ENCODE data around the gene MMAA.

The MMAA gene

GRCh38 chr4:145656156-145656555 lies 37.0 kb downstream of the MMAA start:
- Histone ChIP-seq H3K27ac (ENCODE audit: extremely low read depth, low read depth, low read length) (no peak overlapping the region), H3K9me3 (ENCODE audit: control insufficient read depth, insufficient read depth, low read depth, low read length) (no peaks in the 10 kb centered on the region), H3K4me3 (ENCODE audit: low read depth, low read length) (no peak overlapping the region), H3K36me3 (ENCODE audit: control insufficient read depth in 2 of 2, insufficient read depth in 1 of 2, low read length in 2 of 2) (no peaks in the 10 kb centered on the region), H3K4me1 (ENCODE audit: control insufficient read depth, insufficient read depth, low read length) (no peaks in the 10 kb centered on the region)
- CTCF ChIA-PET = no interaction called here
- TF ChIP-seq ZNF202 (tag by site-specific recombination; IDR thresholded peaks at IDR 0.05; ENCODE audit: borderline replicate concordance) = no peak
- no peak for TF ChIP-seq SP2 (tag by site-specific recombination; IDR thresholded peaks at IDR 0.05)
- TF ChIP-seq, protein P1, sequence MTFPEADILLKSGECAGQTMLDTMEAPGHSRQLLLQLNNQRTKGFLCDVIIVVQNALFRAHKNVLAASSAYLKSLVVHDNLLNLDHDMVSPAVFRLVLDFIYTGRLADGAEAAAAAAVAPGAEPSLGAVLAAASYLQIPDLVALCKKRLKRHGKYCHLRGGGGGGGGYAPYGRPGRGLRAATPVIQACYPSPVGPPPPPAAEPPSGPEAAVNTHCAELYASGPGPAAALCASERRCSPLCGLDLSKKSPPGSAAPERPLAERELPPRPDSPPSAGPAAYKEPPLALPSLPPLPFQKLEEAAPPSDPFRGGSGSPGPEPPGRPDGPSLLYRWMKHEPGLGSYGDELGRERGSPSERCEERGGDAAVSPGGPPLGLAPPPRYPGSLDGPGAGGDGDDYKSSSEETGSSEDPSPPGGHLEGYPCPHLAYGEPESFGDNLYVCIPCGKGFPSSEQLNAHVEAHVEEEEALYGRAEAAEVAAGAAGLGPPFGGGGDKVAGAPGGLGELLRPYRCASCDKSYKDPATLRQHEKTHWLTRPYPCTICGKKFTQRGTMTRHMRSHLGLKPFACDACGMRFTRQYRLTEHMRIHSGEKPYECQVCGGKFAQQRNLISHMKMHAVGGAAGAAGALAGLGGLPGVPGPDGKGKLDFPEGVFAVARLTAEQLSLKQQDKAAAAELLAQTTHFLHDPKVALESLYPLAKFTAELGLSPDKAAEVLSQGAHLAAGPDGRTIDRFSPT (tag by site-specific recombination; IDR thresholded peaks at IDR 0.05) = no peak
- no peak for TF ChIP-seq ZNF645 (tag by site-specific recombination; IDR thresholded peaks at IDR 0.05)
- TF ChIP-seq GFI1B (tag by site-specific recombination; IDR thresholded peaks at IDR 0.05) = no peak
- TF ChIP-seq, protein P2, sequence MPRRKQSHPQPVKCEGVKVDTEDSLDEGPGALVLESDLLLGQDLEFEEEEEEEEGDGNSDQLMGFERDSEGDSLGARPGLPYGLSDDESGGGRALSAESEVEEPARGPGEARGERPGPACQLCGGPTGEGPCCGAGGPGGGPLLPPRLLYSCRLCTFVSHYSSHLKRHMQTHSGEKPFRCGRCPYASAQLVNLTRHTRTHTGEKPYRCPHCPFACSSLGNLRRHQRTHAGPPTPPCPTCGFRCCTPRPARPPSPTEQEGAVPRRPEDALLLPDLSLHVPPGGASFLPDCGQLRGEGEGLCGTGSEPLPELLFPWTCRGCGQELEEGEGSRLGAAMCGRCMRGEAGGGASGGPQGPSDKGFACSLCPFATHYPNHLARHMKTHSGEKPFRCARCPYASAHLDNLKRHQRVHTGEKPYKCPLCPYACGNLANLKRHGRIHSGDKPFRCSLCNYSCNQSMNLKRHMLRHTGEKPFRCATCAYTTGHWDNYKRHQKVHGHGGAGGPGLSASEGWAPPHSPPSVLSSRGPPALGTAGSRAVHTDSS (tag by site-specific recombination; IDR thresholded peaks at IDR 0.05) = no peak
- TF ChIP-seq ZNF16 (tag by site-specific recombination; IDR thresholded peaks at IDR 0.05; ENCODE audit: low read depth) = no peak
- no peak for TF ChIP-seq ZNF658 (tag by site-specific recombination; IDR thresholded peaks at IDR 0.05)
- TF ChIP-seq ZXDB (tag by site-specific recombination; IDR thresholded peaks at IDR 0.05) = no peak
- TF ChIP-seq ZNF560 (tag by site-specific recombination; IDR thresholded peaks at IDR 0.05; ENCODE audit: borderline replicate concordance) = no peak
- POLR2A ChIA-PET = no interaction called here

GRCh38 chr4:145660064-145660463 lies 40.9 kb downstream of the MMAA start:
- H3K36me3 ChIP-seq (ENCODE audit: control insufficient read depth in 2 of 2, insufficient read depth in 1 of 2, low read length in 2 of 2) = no peaks in the 10 kb centered on the region
- no peaks in the 10 kb centered on the region for H3K4me1 ChIP-seq (ENCODE audit: control insufficient read depth, insufficient read depth, low read length)
- no peak overlapping the region for H3K4me3 ChIP-seq (ENCODE audit: low read depth, low read length)
- POLR2A ChIA-PET = no interaction called here
- CTCF ChIA-PET = interaction anchor here (0.7 kb wide), 1 partner anchor 165 kb away, joined by 4 read pairs; no protein-coding TSS in a partner anchor
- H3K27ac ChIP-seq (ENCODE audit: extremely low read depth, low read depth, low read length) = no peak overlapping the region
- H3K9me3 ChIP-seq (ENCODE audit: control insufficient read depth, insufficient read depth, low read depth, low read length) = no peaks in the 10 kb centered on the region
- TF ChIP-seq TCF7L2 (IDR thresholded peaks at IDR 0.05; ENCODE audit: borderline replicate concordance, low read depth, low read length) = no peak
- TF ChIP-seq SETDB1 (IDR thresholded peaks at IDR 0.05; ENCODE audit: insufficient read length, low read length) = no peak
- no peak for TF ChIP-seq ZNF37A (tag by site-specific recombination; IDR thresholded peaks at IDR 0.05)
- TF ChIP-seq ZNF2 (tag by site-specific recombination; IDR thresholded peaks at IDR 0.05) = no peak
- TF ChIP-seq, protein P1 (tag by site-specific recombination; IDR thresholded peaks at IDR 0.05) = no peak
- TF ChIP-seq, protein P3, sequence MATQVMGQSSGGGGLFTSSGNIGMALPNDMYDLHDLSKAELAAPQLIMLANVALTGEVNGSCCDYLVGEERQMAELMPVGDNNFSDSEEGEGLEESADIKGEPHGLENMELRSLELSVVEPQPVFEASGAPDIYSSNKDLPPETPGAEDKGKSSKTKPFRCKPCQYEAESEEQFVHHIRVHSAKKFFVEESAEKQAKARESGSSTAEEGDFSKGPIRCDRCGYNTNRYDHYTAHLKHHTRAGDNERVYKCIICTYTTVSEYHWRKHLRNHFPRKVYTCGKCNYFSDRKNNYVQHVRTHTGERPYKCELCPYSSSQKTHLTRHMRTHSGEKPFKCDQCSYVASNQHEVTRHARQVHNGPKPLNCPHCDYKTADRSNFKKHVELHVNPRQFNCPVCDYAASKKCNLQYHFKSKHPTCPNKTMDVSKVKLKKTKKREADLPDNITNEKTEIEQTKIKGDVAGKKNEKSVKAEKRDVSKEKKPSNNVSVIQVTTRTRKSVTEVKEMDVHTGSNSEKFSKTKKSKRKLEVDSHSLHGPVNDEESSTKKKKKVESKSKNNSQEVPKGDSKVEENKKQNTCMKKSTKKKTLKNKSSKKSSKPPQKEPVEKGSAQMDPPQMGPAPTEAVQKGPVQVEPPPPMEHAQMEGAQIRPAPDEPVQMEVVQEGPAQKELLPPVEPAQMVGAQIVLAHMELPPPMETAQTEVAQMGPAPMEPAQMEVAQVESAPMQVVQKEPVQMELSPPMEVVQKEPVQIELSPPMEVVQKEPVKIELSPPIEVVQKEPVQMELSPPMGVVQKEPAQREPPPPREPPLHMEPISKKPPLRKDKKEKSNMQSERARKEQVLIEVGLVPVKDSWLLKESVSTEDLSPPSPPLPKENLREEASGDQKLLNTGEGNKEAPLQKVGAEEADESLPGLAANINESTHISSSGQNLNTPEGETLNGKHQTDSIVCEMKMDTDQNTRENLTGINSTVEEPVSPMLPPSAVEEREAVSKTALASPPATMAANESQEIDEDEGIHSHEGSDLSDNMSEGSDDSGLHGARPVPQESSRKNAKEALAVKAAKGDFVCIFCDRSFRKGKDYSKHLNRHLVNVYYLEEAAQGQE (tag by site-specific recombination; IDR thresholded peaks at IDR 0.05) = no peak
- TF ChIP-seq HOXD13 (CRISPR knock-in tag; IDR thresholded peaks at IDR 0.05; ENCODE audit: borderline replicate concordance) = no peak
- TF ChIP-seq, protein P4, sequence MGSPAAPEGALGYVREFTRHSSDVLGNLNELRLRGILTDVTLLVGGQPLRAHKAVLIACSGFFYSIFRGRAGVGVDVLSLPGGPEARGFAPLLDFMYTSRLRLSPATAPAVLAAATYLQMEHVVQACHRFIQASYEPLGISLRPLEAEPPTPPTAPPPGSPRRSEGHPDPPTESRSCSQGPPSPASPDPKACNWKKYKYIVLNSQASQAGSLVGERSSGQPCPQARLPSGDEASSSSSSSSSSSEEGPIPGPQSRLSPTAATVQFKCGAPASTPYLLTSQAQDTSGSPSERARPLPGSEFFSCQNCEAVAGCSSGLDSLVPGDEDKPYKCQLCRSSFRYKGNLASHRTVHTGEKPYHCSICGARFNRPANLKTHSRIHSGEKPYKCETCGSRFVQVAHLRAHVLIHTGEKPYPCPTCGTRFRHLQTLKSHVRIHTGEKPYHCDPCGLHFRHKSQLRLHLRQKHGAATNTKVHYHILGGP (tag by site-specific recombination; IDR thresholded peaks at IDR 0.05) = no peak
- no peak for TF ChIP-seq FEZF1 (tag by site-specific recombination; IDR thresholded peaks at IDR 0.05)
- no peak for TF ChIP-seq ZBTB48 (tag by site-specific recombination; IDR thresholded peaks at IDR 0.05)
- no peak for TF ChIP-seq ZNF791 (tag by site-specific recombination; IDR thresholded peaks at IDR 0.05)
- no peak for TF ChIP-seq ZNF350 (tag by site-specific recombination; IDR thresholded peaks at IDR 0.05)

All from HEK293 (cell line).